Right ventricle myocardium superior (tissue), 1 donor: Measurements from ENCODE around the gene ADRA2A. TPM values are rescaled to one million over a fixed set of nuclear protein-coding genes. Genes with fewer than 3 reads are reported as not detected.

ENCODE experiments used
- ATAC-seq: fragments of 200-7000 bp; cut with Tn5 transposase; one replicate; pipeline ENCODE4 v1.9.1; 2020; ENCODE audit warnings: mild to moderate bottlenecking; ENCODE audit not compliant: poor library complexity
- DNase-seq: peaks from one replicate; pipeline ENCODE4 v3.0.0-alpha.2; 2020
- intact Hi-C: fragments of 100-400 bp; cut with DNase I; formaldehyde crosslinking; loops from one replicate; pipeline ENCODE4 v1.11.2; 2022
- total RNA-seq: library from RNA; stranded (reverse); fragmentation: NEBNext Ultra II Directional; extraction: Animal tissue kit (Norgen Biotek cat#: 25700); gene quantifications from one replicate; pipeline ENCODE4 v1.2.1, GENCODE V29; 2021
- donor health status: DM: no; HTN: yes; CAD: no; lungs with severe emphysema.

ADRA2A gene
- total RNA-seq, 1 donor from 2014 or later: 0.67 TPM

DNA sequence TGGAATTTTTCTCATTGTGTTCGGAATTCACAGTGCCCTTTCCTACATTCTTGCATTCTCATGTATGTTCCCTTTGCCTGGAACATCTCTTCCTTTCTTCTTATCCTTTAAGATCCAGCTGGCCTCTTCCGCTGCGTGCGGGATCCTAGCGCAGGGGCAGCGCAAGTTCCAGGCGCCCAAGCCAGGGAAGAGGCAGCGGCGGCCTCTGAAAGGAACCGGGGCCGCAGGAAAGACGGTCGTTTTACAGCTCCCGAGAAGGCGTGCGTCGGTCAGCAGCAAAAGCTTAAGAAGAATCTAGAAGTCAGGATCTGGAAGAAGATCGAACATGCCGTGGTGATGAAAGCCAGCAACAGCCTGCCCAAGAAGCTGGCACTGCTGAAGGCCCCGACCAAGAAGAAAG is 28.0 kb downstream of the ADRA2A start:
- intact Hi-C loops: no loop called here
- ATAC-seq (no peak), DNase-seq (no peak)

- DNase-seq: no peak
- ATAC-seq: no peak
- intact Hi-C loops: no loop called here
Measured at GRCh38 chr10:111106081-111106480, 29.3 kb downstream of the ADRA2A start.

GRCh38 chr10:111107023-111107422 is 30.2 kb downstream of the ADRA2A start:
- DNase-seq (no peak), ATAC-seq (no peak)
- intact Hi-C loops: no loop called here

GRCh38 chr10:111107846-111108245 is 31.0 kb downstream of the ADRA2A start:
- DNase-seq (no peak), ATAC-seq (no peak)
- intact Hi-C loops: no loop called here

DNA sequence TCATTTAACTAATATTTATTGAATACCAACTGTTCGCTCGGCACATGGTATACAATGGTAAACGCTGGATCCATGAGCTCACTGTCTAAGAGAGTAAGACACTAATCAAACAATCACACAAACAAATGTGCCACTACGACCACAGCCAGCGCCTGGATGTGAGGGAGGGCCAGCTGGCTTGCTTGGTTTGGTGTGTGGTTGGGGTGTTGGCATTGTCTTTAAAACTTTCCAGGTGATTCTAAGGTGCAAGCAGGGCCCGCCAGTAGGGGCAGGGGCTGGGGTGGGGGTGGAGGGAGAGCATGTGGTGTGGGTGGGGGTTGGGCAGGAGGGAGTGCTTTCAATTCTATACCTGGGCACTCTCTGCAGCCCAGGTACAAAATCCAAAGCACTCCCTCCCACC is 31.6 kb downstream of the ADRA2A start:
- ATAC-seq (no peak), DNase-seq (no peak)
- intact Hi-C loops: no loop called here

DNA sequence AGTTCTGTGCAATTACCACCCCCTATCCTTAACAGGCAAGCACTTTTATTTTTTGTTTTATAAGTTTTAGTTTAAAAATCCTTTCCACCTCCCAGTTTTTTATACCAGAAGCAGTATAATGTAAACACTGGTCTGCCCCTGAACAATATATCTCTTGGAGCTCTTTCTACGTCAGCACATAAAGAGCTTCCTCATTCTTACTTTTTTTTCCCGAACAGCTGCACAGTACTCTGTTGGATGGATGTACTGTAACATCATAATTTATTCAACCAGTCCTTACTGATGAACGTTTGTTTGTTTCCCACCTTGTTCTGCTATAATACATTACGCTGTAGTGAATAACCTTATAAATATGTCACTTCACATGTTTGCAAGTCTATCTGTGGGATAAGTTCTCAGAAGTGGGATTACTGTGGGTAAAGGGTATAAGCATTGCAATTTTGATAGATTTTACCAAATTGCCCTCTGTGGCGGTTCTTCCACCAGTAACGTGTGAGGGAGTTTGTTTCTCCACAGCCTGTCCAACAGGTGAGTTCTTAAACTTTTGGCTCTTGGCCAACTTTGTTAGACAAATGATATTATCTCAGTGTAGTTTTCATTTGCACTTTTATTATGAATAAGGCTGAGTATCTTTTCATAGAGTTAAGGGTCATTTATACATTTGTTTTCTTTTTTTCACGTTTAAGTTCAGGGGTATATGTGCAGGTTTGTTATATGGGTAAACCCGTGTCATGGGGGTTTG is 32.8 kb downstream of the ADRA2A start:
- DNase-seq (no peak), ATAC-seq (no peak)
- intact Hi-C loops: no loop called here

- DNase-seq (no peak), ATAC-seq (no peak)
- intact Hi-C loops: no loop called here
Measured at GRCh38 chr10:111110771-111111170, 33.9 kb downstream of the ADRA2A start.

DNA sequence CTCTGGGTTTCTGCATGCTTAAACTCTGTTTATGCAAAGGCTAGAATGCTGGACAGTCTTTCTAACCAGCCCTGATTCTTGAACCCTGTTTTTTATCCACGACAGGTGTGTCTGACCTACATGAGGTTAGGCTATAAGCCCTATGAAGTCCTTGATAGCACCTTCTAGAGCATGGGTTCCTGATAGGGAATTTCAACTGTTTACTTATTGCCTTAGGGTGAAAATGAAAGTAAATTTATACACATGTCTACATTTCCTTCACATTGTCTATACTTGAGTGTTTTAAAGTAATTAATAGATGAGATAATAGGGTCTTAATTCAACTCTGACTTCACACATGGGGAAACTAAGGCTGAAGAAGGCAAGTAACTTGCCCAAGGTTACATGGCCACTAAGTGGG is 35.5 kb downstream of the ADRA2A start:
- DNase-seq: no peak
- no peak for ATAC-seq
- intact Hi-C loops: no loop called here

DNA sequence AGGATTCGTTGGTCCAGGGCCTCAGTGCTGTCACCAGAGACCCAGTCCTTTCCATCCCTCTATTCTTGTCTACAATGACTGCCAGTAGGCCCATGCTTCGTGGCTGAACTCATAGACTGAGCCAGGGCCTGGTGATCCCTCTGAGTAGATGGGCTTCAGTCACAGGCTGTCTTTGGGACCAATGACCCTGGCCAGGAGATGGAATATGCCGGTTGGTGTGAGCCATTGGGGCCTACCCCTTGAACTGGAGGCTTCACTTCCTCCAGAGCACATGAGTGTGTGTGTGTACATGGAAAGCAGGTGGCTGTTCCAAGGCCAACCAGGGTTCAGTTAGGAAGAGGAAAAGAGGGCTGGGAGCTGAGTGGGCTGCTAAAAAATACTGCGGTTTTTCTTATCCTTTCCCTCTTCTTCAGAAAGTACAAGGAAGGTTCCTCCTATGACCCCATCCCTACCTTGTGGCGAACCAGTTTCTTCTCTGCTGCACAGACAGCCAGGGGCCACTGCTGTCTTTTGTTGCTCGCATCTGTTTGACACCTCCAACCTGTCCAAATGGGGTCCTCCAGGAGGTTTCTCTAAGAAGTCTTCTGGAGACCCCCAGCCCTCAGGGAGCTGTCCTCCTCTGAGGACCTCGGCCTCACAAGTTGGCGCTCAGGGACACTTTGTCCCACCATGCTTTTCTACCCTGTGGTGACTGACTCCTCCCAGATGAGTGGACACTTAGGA is 36.6 kb downstream of the ADRA2A start:
- ATAC-seq: no peak
- no peak for DNase-seq
- intact Hi-C loops: no loop called here

GRCh38 chr10:111113961-111114757 is 37.3 kb downstream of the ADRA2A start:
- DNase-seq (no peak), ATAC-seq (no peak)
- intact Hi-C loops: no loop called here

DNA sequence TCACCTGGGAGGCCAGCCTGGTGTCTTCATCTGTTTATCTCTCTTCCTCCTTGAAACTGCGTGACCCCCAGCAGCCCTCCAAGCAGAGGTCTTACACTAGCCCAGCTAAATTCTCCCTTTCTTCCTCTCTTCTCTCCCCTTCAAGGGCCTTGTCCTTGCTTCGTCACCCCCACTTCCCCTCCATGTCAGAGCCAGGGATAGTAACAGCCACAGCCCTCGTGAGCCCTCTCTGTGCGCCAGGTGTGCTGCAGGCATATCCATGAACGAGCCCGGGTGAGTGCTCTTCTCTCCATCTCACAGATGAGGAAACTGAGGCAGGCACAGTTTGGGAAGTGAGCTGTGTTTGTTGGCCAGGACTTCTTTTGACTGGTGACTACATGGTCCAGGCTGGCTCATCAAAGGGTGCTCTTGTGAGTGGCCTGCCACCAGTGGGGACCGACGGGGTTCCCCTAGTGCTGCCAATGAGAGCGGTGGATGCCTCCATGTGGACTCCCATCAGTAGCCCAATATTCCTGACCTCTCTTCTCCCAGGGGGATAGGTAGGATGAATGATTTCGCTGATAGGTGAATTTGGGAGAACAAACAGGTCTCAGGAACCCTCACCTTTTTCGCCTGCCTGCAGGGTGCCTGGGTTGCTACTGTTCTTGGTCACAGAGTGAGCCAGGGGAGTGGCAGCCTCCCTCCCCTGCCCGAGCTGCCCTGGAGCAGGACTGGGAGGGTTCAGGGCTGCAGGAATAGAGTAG is 38.1 kb downstream of the ADRA2A start:
- intact Hi-C loops: no loop called here
- ATAC-seq (no peak), DNase-seq (no peak)

GRCh38 chr10:111116211-111116610 is 39.4 kb downstream of the ADRA2A start:
- DNase-seq: no peak
- ATAC-seq: no peak
- intact Hi-C loops: no loop called here

DNA sequence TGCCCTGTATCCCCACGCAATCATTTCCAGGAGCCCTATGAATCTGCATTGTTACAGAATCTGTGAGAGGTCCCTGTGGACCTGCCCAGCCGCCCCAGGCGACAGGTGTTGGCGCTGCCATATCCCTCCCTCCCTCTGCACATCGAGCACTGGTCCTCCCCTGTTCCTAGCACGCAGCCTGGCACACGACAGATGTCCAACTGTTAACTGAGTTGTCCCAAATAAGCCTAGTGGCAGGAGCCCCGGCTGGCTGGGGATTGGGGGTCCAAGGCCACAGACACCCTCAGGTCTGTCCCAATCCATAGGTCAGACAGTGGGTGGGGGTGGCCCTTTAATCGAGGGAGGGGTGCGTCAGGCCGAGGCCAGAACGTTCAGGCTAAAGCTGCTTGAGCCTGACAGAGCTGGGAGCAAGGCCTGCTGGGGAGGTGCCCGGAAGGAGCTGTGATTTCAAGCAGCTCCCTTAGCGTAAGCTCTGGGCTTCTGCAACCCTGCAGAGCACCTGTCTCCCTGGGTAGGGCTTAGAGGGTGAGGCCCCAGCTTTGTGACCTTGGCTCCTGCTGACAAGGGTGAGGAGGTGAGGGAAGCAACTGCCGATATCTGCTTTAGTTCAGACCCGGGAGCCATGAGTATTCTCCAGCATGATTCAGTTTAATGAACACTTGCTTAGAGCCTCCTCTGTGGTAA is 40.1 kb downstream of the ADRA2A start:
- DNase-seq (no peak), ATAC-seq (no peak)
- intact Hi-C loops: no loop called here

DNA sequence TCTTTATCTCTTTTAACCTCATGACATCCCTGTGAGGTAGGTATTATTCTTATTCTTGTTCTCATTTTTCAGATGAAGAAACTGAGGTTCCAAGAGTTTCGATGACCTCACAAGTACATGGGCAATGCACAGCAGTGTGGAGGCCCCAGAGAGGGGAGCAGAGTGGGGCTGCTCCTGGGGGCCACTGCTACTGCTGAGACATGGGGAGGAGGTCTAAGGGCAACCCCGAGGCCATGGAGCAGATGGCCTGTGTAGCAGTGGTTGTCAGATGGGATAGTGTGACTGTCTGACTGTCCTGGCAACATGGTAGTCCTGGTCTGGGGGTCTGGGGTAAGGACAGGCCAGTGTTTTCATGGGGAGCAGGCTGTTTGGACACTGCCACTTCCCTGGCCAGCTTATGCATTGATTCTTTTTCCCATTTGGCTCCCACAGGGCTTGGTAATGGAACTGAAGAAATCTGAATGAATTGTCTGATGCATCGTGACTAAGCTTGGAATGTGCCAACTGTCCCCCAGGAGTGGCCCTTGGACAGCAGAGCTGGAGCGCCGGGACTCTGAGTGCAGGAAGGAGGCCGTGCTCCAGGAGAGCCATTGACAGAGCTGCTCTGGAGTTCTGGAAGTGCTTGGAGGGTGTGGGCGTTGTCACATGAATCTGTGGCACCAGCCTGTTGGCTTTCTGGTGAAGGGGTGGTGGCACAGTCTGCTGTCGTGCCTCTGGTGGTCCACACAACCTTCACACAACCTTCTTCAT is 40.9 kb downstream of the ADRA2A start:
- ATAC-seq (no peak), DNase-seq (no peak)
- intact Hi-C loops: no loop called here

- DNase-seq (no peak), ATAC-seq (no peak)
- intact Hi-C loops: no loop called here
Measured at GRCh38 chr10:111118758-111119157, 41.9 kb downstream of the ADRA2A start.

- ATAC-seq (no peak), DNase-seq (no peak)
- intact Hi-C loops: no loop called here
Measured at GRCh38 chr10:111119637-111120036, 42.8 kb downstream of the ADRA2A start.

DNA sequence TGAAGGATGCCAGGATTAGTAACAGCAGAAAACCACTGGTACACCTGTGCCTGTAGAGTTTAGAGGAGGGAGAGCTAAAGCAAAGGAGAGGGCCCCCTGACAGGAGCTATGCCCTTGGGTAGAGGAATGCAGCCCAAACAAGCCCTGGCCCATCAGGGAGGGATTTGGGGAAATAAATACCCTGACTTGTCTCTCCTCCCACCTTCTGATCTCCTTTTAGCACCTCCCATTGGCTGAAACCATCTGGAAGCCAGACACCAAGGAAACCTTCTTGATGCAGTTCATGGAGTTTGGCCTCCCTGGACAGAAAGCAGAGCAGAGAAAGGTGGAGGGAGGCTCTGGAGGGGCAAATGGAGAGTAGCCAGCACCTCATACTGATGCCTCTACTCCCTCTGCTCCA is 45.3 kb downstream of the ADRA2A start:
- DNase-seq (no peak), ATAC-seq (no peak)
- intact Hi-C loops: no loop called here

GRCh38 chr10:111123883-111124282 is 47.1 kb downstream of the ADRA2A start:
- DNase-seq: no peak

More at GRCh38 chr10:111123883-111124282, 47.1 kb downstream of the ADRA2A start:
- intact Hi-C loops: no loop called here
- no peak for ATAC-seq
